Esophagus squamous epithelium (tissue), 5 donors: ENCODE results near the gene VMAC. TPM values are rescaled to one million over a fixed set of nuclear protein-coding genes. Genes with fewer than 3 reads are reported as not detected.
"Not testable (repeated sequence)": the region's sequence is repeated elsewhere in the genome, so short reads cannot be mapped to it uniquely, and the experiment has no call there.

Experiments
- DNase-seq: peaks from one replicate; lab custom pipeline; 2025; lab: John Stamatoyannopoulos, UW
- H3K27ac ChIP-seq, 4 donors: fragments of 200-600 bp; sonication (generic); one replicate each; pipeline ENCODE4 v1.5.1; 2016 to 2019; ENCODE audit warnings: mild to moderate bottlenecking in 1 of 4
- H3K27me3 ChIP-seq, 4 donors: fragments of 200-600 bp; sonication (generic); 1 replicate in 3 of 4; 2 replicates in 1 of 4; pipeline versions ENCODE4 v1.5.1 to v1.6.0; 2017 to 2021; ENCODE audit warnings: antibody characterized with exemption in 1 of 4
- H3K36me3 ChIP-seq, 3 donors: fragments of 200-600 bp; sonication (generic); one replicate each; pipeline ENCODE4 v1.5.1; 2016 to 2019
- H3K4me1 ChIP-seq, 3 donors: fragments of 200-600 bp; sonication (generic); one replicate each; pipeline ENCODE4 v1.5.1; 2017 to 2019
- H3K4me3 ChIP-seq, 4 donors: fragments of 200-600 bp; sonication (generic); 1 replicate in 3 of 4; 2 replicates in 1 of 4; pipeline ENCODE4 v1.5.1; 2016 to 2019; ENCODE audit warnings: mild to moderate bottlenecking in 2 of 4, moderate library complexity in 1 of 4
- H3K9me3 ChIP-seq, 3 donors: fragments of 200-600 bp; sonication (generic); one replicate each; pipeline ENCODE4 v1.5.1; 2016 to 2019
- POLR2A ChIP-seq, 4 donors: fragments of 450-650 bp; IDR thresholded peaks; one replicate each; pipeline ENCODE4 v1.6.1; 2017; ENCODE audit warnings: antibody characterized with exemption in 4 of 4, mild to moderate bottlenecking in 4 of 4, moderate library complexity in 3 of 4
- WGBS, 2 donors: methylation state at CpG; one replicate each; pipeline ENCODE4 v1.1.5; 2018; 5-methylcytosine and 5-hydroxymethylcytosine counted together
- intact Hi-C: fragments of 100-400 bp; cut with DNase I; formaldehyde crosslinking; loops from one replicate; pipeline ENCODE4 v1.15.0; 2022
- total RNA-seq, 4 donors: library from RNA; depleted of rRNA; stranded (reverse); fragments of >200 nt; gene quantifications; one replicate each; pipeline ENCODE4 v1.1.0, GENCODE V29; 2016
- TF ChIP-seq, protein P1 (sequence below), 6 experiments: fragments of 450-650 bp in 4 of 6; fragments of 200-600 bp in 2 of 6; sonication (generic) in 2 of 6; IDR thresholded peaks; one replicate each; pipeline ENCODE4 v1.5.1; 2016 to 2019; ENCODE audit warnings: antibody characterized with exemption in 6 of 6, mild to moderate bottlenecking in 4 of 6, moderate library complexity in 4 of 6
- donor health status: DM: yes; HTN: yes; CAD: no.

The VMAC gene
- 1 to 10 TPM; 3.1 to 8.6 (median 5.6) TPM for total RNA-seq

- H3K36me3 ChIP-seq, result peaks cover 0 to 37% (median 0%) of the 10 kb centered on the region in 3 donors
- peak; percentile 100 for DNase-seq
- no peaks in the 10 kb centered on the region for H3K27me3 ChIP-seq
- intact Hi-C loops, result no loop called here
- H3K4me3 ChIP-seq, result peak within 1 kb of the TSS; percentile 79 to 100 (median 90)
- 0% methylated on average over 1 to 8 of the region's 61 CpGs for WGBS, 2 donors
- H3K27ac ChIP-seq, result peak within 1 kb of the TSS; percentile 94 to 97 (median 96)
- H3K9me3 ChIP-seq, result no peaks in the 10 kb centered on the region
- peak in 2 of 4 donors; percentile 56 to 67 for TF ChIP-seq POLR2A (IDR thresholded peaks at IDR 0.05)
- TF ChIP-seq, protein P1, sequence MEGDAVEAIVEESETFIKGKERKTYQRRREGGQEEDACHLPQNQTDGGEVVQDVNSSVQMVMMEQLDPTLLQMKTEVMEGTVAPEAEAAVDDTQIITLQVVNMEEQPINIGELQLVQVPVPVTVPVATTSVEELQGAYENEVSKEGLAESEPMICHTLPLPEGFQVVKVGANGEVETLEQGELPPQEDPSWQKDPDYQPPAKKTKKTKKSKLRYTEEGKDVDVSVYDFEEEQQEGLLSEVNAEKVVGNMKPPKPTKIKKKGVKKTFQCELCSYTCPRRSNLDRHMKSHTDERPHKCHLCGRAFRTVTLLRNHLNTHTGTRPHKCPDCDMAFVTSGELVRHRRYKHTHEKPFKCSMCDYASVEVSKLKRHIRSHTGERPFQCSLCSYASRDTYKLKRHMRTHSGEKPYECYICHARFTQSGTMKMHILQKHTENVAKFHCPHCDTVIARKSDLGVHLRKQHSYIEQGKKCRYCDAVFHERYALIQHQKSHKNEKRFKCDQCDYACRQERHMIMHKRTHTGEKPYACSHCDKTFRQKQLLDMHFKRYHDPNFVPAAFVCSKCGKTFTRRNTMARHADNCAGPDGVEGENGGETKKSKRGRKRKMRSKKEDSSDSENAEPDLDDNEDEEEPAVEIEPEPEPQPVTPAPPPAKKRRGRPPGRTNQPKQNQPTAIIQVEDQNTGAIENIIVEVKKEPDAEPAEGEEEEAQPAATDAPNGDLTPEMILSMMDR (IDR thresholded peaks at IDR 0.05), result peak in 3 of 6 experiments; percentile 5 to 10 (median 9)
- peaks cover 12 to 79% (median 24%) of the 10 kb centered on the region in 3 donors for H3K4me1 ChIP-seq
Observed at GRCh38 chr19:5904352-5905113, at the start of gene VMAC. VMAC (plus strand) TSS chr19:5904872; CDS start chr19:5904891, 19 bp downstream.

- not testable (repeated sequence) for H3K9me3 ChIP-seq
- 84 to 87% methylated on average over 9 of the region's 9 CpGs for WGBS, 2 donors
Observed at GRCh38 chr19:5855151-5855550, 49.5 kb upstream of the VMAC start.

GRCh38 chr19:5857203-5858081 is 47.2 kb upstream of the VMAC start:
- WGBS, 2 donors, result 69 to 81% methylated on average over 17 to 18 of the region's 18 CpGs
- Histone ChIP-seq H3K4me1 (no peaks in the 10 kb centered on the region), H3K4me3 (no peak overlapping the region), H3K27ac (peak overlapping the region in 2 of 4 donors; percentile 30 to 46), H3K9me3 (no peaks in the 10 kb centered on the region), H3K36me3 (no peaks in the 10 kb centered on the region), H3K27me3 (peaks cover 0 to under 1% (median 0%) of the 10 kb centered on the region in 4 donors)
- intact Hi-C loops, result no loop called here
- DNase-seq, result no peak
- TF ChIP-seq, protein P1 (IDR thresholded peaks at IDR 0.05), result no peak
- TF ChIP-seq POLR2A (IDR thresholded peaks at IDR 0.05), result no peak

More at GRCh38 chr19:5855151-5855550, 49.5 kb upstream of the VMAC start:
- H3K4me3 ChIP-seq, H3K36me3 ChIP-seq, H3K27ac ChIP-seq, intact Hi-C loops, DNase-seq, H3K27me3 ChIP-seq: not testable (repeated sequence)
- peaks cover 0 to 21% (median 5%) of the 10 kb centered on the region in 3 donors for H3K4me1 ChIP-seq

- no peak overlapping the region for H3K27ac ChIP-seq
- intact Hi-C loops, result no loop called here
- H3K27me3 ChIP-seq, result peaks cover 0 to 23% (median 0%) of the 10 kb centered on the region in 4 donors
- H3K36me3 ChIP-seq, result no peaks in the 10 kb centered on the region
- no peaks in the 10 kb centered on the region for H3K4me1 ChIP-seq
- DNase-seq, result no peak
- no peaks in the 10 kb centered on the region for H3K9me3 ChIP-seq
- TF ChIP-seq, protein P1 (IDR thresholded peaks at IDR 0.05), result no peak
- WGBS, 2 donors, result 60% methylated on average over 1 of the region's 11 CpGs; no CpG with 5 or more reads in 1 of the 2 donors
- H3K4me3 ChIP-seq, result no peak overlapping the region
Observed at GRCh38 chr19:5863030-5863665, 41.5 kb upstream of the VMAC start.

DNA sequence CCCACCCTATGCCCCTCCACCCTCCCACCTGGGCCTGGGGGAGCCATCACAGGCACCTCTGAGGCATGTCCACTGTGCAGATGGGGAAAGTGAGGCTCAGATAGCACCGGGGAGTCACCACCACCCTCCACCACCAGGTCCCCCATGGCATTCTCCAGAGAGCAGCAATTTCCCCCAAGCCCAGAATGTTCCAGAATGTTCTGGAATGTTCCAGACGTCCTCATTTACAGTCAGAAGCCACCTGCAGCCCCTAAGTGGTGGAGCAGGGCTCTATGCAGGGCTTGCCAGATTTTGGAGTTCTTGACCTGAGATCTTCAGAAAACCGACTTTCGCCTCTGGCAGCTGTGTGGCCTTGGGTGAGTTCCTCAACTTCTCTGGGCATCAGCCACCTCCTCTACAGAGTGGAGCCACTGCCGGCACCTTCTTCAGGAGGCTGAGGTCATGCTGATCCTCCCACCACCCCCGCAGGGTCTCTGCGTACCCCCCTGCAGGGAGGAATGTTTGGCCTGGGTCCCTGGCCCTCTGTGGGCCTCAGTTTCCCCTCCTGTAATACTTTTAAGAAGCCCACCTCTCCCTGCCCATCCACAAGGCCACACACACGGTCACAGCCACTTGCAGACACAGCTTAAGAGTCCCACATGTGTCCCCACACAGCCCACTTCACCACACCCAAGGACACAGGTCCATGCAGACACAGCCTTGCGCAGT is 40.5 kb upstream of the VMAC start:
- intact Hi-C loops, result no loop called here

More for the DNA sequence above, 40.5 kb upstream of the VMAC start:
- no peak overlapping the region for H3K4me3 ChIP-seq
- peaks cover 0 to 23% (median 0%) of the 10 kb centered on the region in 4 donors for H3K27me3 ChIP-seq
- no peaks in the 10 kb centered on the region for H3K4me1 ChIP-seq
- no peak for TF ChIP-seq POLR2A (IDR thresholded peaks at IDR 0.05)
- H3K36me3 ChIP-seq, result no peaks in the 10 kb centered on the region
- WGBS, 2 donors, result 83 to 93% methylated on average over 2 to 4 of the region's 9 CpGs
- H3K27ac ChIP-seq, result no peak overlapping the region
- H3K9me3 ChIP-seq, result no peaks in the 10 kb centered on the region
- no peak for DNase-seq
